ENCODE results near the gene KY. TPM values are rescaled to one million over a fixed set of nuclear protein-coding genes. Genes with fewer than 3 reads are reported as not detected.

Gene KY
- total and polyA plus RNA-seq, 3 experiments from 2014 or later, result 0.36 TPM; not detected in 2

- Mint-ChIP-seq H3K4me1 (peaks cover 7 to 10% (median 9%) of the 10 kb centered on the region in 3 donors), H3K27ac (no peak overlapping the region), H3K36me3 (no peaks in the 10 kb centered on the region), H3K4me3 (no peak overlapping the region), H3K9me3 (no peaks in the 10 kb centered on the region), H3K27me3 (peaks cover 4 to 21% of the 10 kb centered on the region in 2 donors)
- Histone ChIP-seq H3K4me1 (ENCODE audit: insufficient read depth, low read length) (no peaks in the 10 kb centered on the region), H3K4me3 (ENCODE audit: low read length) (no peak overlapping the region), H3K36me3 (ENCODE audit: insufficient read depth, low read length) (no peaks in the 10 kb centered on the region), H3K9me3 (ENCODE audit: low read length) (no peaks in the 10 kb centered on the region), H3K27me3 (ENCODE audit: insufficient read depth, low read length, poor library complexity, severe bottlenecking) (no peaks in the 10 kb centered on the region), H3K27ac (ENCODE audit: low read depth, low read length) (no peak overlapping the region)
- DNase-seq, result no peak
- POLR2A ChIA-PET, result no interaction called here
- CTCF ChIA-PET, result no interaction called here
These were observed 47.3 kb downstream of the KY start for GRCh38 chr3:134603480-134603879.

- Histone ChIP-seq H3K9me3 (ENCODE audit: low read length) (no peaks in the 10 kb centered on the region), H3K27me3 (ENCODE audit: insufficient read depth, low read length, poor library complexity, severe bottlenecking) (no peaks in the 10 kb centered on the region), H3K4me1 (ENCODE audit: insufficient read depth, low read length) (no peaks in the 10 kb centered on the region), H3K4me3 (ENCODE audit: low read length) (no peak overlapping the region), H3K27ac (ENCODE audit: low read depth, low read length) (no peak overlapping the region), H3K36me3 (ENCODE audit: insufficient read depth, low read length) (no peaks in the 10 kb centered on the region)
- H3K36me3 Mint-ChIP-seq, result no peaks in the 10 kb centered on the region
- H3K27me3 Mint-ChIP-seq, result peaks cover 4 to 14% of the 10 kb centered on the region in 2 donors
- H3K27ac Mint-ChIP-seq, result no peak overlapping the region
- POLR2A ChIA-PET, result no interaction called here
- DNase-seq, result no peak
- H3K9me3 Mint-ChIP-seq, result no peaks in the 10 kb centered on the region
- peaks cover 7 to 10% (median 9%) of the 10 kb centered on the region in 3 donors for H3K4me1 Mint-ChIP-seq
- CTCF ChIA-PET, result interaction anchor here (1.0 kb wide), 1 partner anchor 1437 kb away, joined by 3 read pairs; no protein-coding TSS in a partner anchor
- H3K4me3 Mint-ChIP-seq, result no peak overlapping the region
These were observed 48.4 kb downstream of the KY start for GRCh38 chr3:134602440-134602814.

- no peak for DNase-seq
- H3K4me1 Mint-ChIP-seq, result peaks cover 7 to 10% (median 9%) of the 10 kb centered on the region in 3 donors
- Histone ChIP-seq H3K4me1 (ENCODE audit: insufficient read depth, low read length) (no peaks in the 10 kb centered on the region), H3K27ac (ENCODE audit: low read depth, low read length) (no peak overlapping the region), H3K36me3 (ENCODE audit: insufficient read depth, low read length) (no peaks in the 10 kb centered on the region), H3K4me3 (ENCODE audit: low read length) (no peak overlapping the region), H3K9me3 (ENCODE audit: low read length) (no peaks in the 10 kb centered on the region), H3K27me3 (ENCODE audit: insufficient read depth, low read length, poor library complexity, severe bottlenecking) (no peaks in the 10 kb centered on the region)
- no peaks in the 10 kb centered on the region for H3K36me3 Mint-ChIP-seq
- H3K27ac Mint-ChIP-seq, result no peak overlapping the region
- POLR2A ChIA-PET, result interaction anchor here (0.6 kb wide), 1 partner anchor 360 kb away, joined by 3 read pairs; no protein-coding TSS in a partner anchor
- no peaks in the 10 kb centered on the region for H3K9me3 Mint-ChIP-seq
- peak overlapping the region in 1 of 7 donors; percentile 54 for H3K4me3 Mint-ChIP-seq
- CTCF ChIA-PET, result interaction anchor here (1.0 to 2.1 kb wide), 3 partner anchors 11 to 1438 kb away, joined by 3 to 7 read pairs (median 3); no protein-coding TSS in a partner anchor
- H3K27me3 Mint-ChIP-seq, result peaks cover 4 to 11% of the 10 kb centered on the region in 2 donors
These were observed 49.0 kb downstream of the KY start for GRCh38 chr3:134601539-134602439.

GRCh38 chr3:134600685-134601463 is 49.9 kb downstream of the KY start:
- Histone ChIP-seq H3K4me3 (ENCODE audit: low read length) (no peak overlapping the region), H3K27me3 (ENCODE audit: insufficient read depth, low read length, poor library complexity, severe bottlenecking) (no peaks in the 10 kb centered on the region), H3K4me1 (ENCODE audit: insufficient read depth, low read length) (no peaks in the 10 kb centered on the region), H3K36me3 (ENCODE audit: insufficient read depth, low read length) (no peaks in the 10 kb centered on the region), H3K9me3 (ENCODE audit: low read length) (no peaks in the 10 kb centered on the region), H3K27ac (ENCODE audit: low read depth, low read length) (no peak overlapping the region)
- DNase-seq, result peak; percentile 10 to 58 (median 20)
- ChIA-PET POLR2A (interaction anchor here (0.6 kb wide), 1 partner anchor 359 kb away, joined by 3 read pairs; no protein-coding TSS in a partner anchor), CTCF (interaction anchor here (0.8 to 2.1 kb wide), 3 partner anchors 10 to 153 kb away, joined by 3 to 7 read pairs (median 3); no protein-coding TSS in a partner anchor)
- H3K4me3 Mint-ChIP-seq, result peak overlapping the region in 5 of 7 donors; percentile 20 to 60 (median 36)
- H3K4me1 Mint-ChIP-seq, result peaks cover 7 to 10% (median 9%) of the 10 kb centered on the region in 3 donors
- H3K9me3 Mint-ChIP-seq, result no peaks in the 10 kb centered on the region
- no peak overlapping the region for H3K27ac Mint-ChIP-seq
- H3K27me3 Mint-ChIP-seq, result peaks cover 3 to 6% of the 10 kb centered on the region in 2 donors
- H3K36me3 Mint-ChIP-seq, result no peaks in the 10 kb centered on the region

- ChIA-PET POLR2A (no interaction called here), CTCF (interaction anchor here (0.8 to 2.1 kb wide), 2 partner anchors 9 to 15 kb away, joined by 3 to 7 read pairs; no protein-coding TSS in a partner anchor)
- Mint-ChIP-seq H3K27ac (no peak overlapping the region), H3K4me1 (peaks cover 7 to 10% (median 9%) of the 10 kb centered on the region in 3 donors), H3K4me3 (peak overlapping the region in 2 of 7 donors; percentile 37 to 60), H3K27me3 (peaks cover 6 to 9% of the 10 kb centered on the region in 2 donors), H3K9me3 (no peaks in the 10 kb centered on the region), H3K36me3 (no peaks in the 10 kb centered on the region)
- Histone ChIP-seq H3K27ac (ENCODE audit: low read depth, low read length) (no peak overlapping the region), H3K36me3 (ENCODE audit: insufficient read depth, low read length) (no peaks in the 10 kb centered on the region), H3K4me3 (ENCODE audit: low read length) (no peak overlapping the region), H3K9me3 (ENCODE audit: low read length) (no peaks in the 10 kb centered on the region), H3K27me3 (ENCODE audit: insufficient read depth, low read length, poor library complexity, severe bottlenecking) (no peaks in the 10 kb centered on the region), H3K4me1 (ENCODE audit: insufficient read depth, low read length) (no peaks in the 10 kb centered on the region)
- no peak for DNase-seq
These were observed 50.6 kb downstream of the KY start for GRCh38 chr3:134600206-134600605.

- no peaks in the 10 kb centered on the region for H3K27me3 ChIP-seq (ENCODE audit: insufficient read depth, low read length, poor library complexity, severe bottlenecking)
- no peaks in the 10 kb centered on the region for H3K36me3 Mint-ChIP-seq
- POLR2A ChIA-PET, result no interaction called here
- no peaks in the 10 kb centered on the region for H3K36me3 ChIP-seq (ENCODE audit: insufficient read depth, low read length)
- H3K9me3 ChIP-seq (ENCODE audit: low read length), result no peaks in the 10 kb centered on the region
- H3K27ac ChIP-seq (ENCODE audit: low read depth, low read length), result no peak overlapping the region
- H3K4me3 ChIP-seq (ENCODE audit: low read length), result no peak overlapping the region
- DNase-seq, result no peak
- H3K4me1 Mint-ChIP-seq, result peaks cover 7 to 10% (median 9%) of the 10 kb centered on the region in 3 donors
- no peak overlapping the region for H3K4me3 Mint-ChIP-seq
- H3K4me1 ChIP-seq (ENCODE audit: insufficient read depth, low read length), result no peaks in the 10 kb centered on the region
- H3K27me3 Mint-ChIP-seq, result peaks cover 8 to 15% of the 10 kb centered on the region in 2 donors
- CTCF ChIA-PET, result no interaction called here
- no peaks in the 10 kb centered on the region for H3K9me3 Mint-ChIP-seq
- no peak overlapping the region for H3K27ac Mint-ChIP-seq
These were observed 51.9 kb downstream of the KY start for GRCh38 chr3:134598763-134599545.

GRCh38 chr3:134597390-134597970 is 53.3 kb downstream of the KY start:
- Mint-ChIP-seq H3K4me1 (peaks cover 7 to 10% (median 9%) of the 10 kb centered on the region in 3 donors), H3K9me3 (peaks cover 0 to 2% (median 0%) of the 10 kb centered on the region in 5 donors), H3K27me3 (peaks cover 11 to 15% of the 10 kb centered on the region in 2 donors)

More at GRCh38 chr3:134597390-134597970, 53.3 kb downstream of the KY start:
- no peak for DNase-seq
- no peak overlapping the region for H3K4me3 ChIP-seq (ENCODE audit: low read length)
- H3K4me1 ChIP-seq (ENCODE audit: insufficient read depth, low read length), result no peaks in the 10 kb centered on the region
- Mint-ChIP-seq H3K27ac (no peak overlapping the region), H3K4me3 (no peak overlapping the region), H3K36me3 (no peaks in the 10 kb centered on the region)
- no peaks in the 10 kb centered on the region for H3K9me3 ChIP-seq (ENCODE audit: low read length)
- no peaks in the 10 kb centered on the region for H3K27me3 ChIP-seq (ENCODE audit: insufficient read depth, low read length, poor library complexity, severe bottlenecking)
- POLR2A ChIA-PET, result no interaction called here
- H3K36me3 ChIP-seq (ENCODE audit: insufficient read depth, low read length), result no peaks in the 10 kb centered on the region
- no peak overlapping the region for H3K27ac ChIP-seq (ENCODE audit: low read depth, low read length)
- CTCF ChIA-PET, result no interaction called here

Measured in CD8-positive, alpha-beta memory T cell (primary cell).